ENCODE results near the gene WDR46. TPM values are rescaled to one million over a fixed set of nuclear protein-coding genes. Genes with fewer than 3 reads are reported as not detected.

WDR46 gene
- total and polyA plus RNA-seq, 10 donors: 30.5 to 101 (median 48.1) TPM

DNA sequence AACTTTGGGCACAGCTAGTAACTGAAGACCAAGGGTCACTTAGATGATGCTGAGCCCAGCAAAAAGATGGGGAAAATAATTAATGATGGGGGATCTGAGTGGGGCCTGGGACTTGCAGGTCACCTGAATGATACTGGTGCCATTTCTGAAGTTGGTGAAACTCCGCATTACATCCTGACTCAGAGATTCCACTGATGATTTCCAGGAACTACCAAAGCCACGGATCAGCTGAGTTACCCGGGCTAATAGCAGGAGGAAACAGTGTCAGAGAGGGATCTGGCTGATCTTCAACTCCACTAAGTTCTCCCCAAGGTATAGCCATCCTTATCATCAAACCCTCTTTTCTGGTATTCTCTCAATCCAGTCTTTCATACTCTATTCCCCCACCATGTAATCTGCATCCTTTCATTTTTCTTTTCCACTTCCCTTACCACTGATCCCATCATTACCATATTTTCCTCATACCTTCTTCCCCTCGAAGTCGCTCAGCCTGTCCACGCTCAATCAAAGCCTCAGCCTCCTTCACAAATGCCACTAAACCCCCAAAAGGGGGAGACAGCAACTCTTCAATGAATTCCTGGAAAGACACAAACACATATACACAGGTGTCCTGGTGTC is 37.5 kb downstream of the WDR46 start:
- intact Hi-C loops (cut with DNase I; ENCODE audit: low total_unique reads): no loop called here
- Histone ChIP-seq H3K27me3 (replicated peaks in 1 of 7) (peaks cover 0 to 8% (median 0%) of the 10 kb centered on the region in 7 donors), H3K4me3 (no peak overlapping the region), H3K9me3 (no peaks in the 10 kb centered on the region), H3K36me3 (peaks cover 0 to 36% (median 2%) of the 10 kb centered on the region in 6 donors), H3K4me1 (peaks cover 10 to 45% (median 29%) of the 10 kb centered on the region in 6 donors), H3K27ac (no peak overlapping the region)
- TF ChIP-seq, protein P1, sequence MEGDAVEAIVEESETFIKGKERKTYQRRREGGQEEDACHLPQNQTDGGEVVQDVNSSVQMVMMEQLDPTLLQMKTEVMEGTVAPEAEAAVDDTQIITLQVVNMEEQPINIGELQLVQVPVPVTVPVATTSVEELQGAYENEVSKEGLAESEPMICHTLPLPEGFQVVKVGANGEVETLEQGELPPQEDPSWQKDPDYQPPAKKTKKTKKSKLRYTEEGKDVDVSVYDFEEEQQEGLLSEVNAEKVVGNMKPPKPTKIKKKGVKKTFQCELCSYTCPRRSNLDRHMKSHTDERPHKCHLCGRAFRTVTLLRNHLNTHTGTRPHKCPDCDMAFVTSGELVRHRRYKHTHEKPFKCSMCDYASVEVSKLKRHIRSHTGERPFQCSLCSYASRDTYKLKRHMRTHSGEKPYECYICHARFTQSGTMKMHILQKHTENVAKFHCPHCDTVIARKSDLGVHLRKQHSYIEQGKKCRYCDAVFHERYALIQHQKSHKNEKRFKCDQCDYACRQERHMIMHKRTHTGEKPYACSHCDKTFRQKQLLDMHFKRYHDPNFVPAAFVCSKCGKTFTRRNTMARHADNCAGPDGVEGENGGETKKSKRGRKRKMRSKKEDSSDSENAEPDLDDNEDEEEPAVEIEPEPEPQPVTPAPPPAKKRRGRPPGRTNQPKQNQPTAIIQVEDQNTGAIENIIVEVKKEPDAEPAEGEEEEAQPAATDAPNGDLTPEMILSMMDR (IDR thresholded peaks at IDR 0.05 in 8 of 11, conservative IDR thresholded peaks at IDR 0.05 in 3 of 11): no peak
- no peak for TF ChIP-seq POLR2A (IDR thresholded peaks at IDR 0.05)
- TF ChIP-seq POLR2AphosphoS5 (IDR thresholded peaks at IDR 0.05): no peak
- no peak for DNase-seq
- WGBS, 5 donors: 79 to 88% (median 84%) methylated on average over 6 of the region's 6 CpGs

DNA sequence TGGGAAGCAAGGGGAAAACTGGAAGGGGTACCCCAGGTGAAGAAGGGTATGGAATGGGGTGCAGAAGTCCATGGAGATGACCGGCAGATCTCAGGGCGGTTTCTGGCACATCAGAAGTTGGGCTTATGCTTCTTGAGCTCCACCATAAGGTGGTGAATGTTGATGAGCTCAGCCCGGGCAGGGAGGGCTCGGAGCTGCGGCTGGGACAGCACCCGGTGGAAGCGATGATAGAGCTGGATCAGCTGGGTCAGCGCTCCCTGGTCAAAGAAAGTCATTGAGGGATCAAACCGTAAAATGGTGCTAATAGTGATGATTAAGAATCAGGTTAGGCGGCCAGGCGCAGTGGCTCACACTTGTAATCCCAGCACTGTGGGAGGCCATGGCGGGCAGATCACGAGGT is 38.3 kb downstream of the WDR46 start:
- peaks cover 0 to 8% (median 0%) of the 10 kb centered on the region in 7 donors for H3K27me3 ChIP-seq (replicated peaks in 1 of 7)
- H3K27ac ChIP-seq: peak overlapping the region in 1 of 8 donors; percentile 91
- peaks cover 0 to 33% (median under 1%) of the 10 kb centered on the region in 6 donors for H3K36me3 ChIP-seq
- no peak overlapping the region for H3K4me3 ChIP-seq
- DNase-seq: peak; percentile 64
- H3K4me1 ChIP-seq: peaks cover 10 to 45% (median 29%) of the 10 kb centered on the region in 6 donors
- TF ChIP-seq POLR2A (IDR thresholded peaks at IDR 0.05) (no peak), POLR2AphosphoS5 (IDR thresholded peaks at IDR 0.05) (no peak)
- TF ChIP-seq, protein P1 (IDR thresholded peaks at IDR 0.05 in 8 of 11, conservative IDR thresholded peaks at IDR 0.05 in 3 of 11): no peak
- intact Hi-C loops (cut with DNase I; ENCODE audit: low total_unique reads): no loop called here
- no peaks in the 10 kb centered on the region for H3K9me3 ChIP-seq
- WGBS, 5 donors: 94 to 97% (median 97%) methylated on average over 13 of the region's 13 CpGs

DNA sequence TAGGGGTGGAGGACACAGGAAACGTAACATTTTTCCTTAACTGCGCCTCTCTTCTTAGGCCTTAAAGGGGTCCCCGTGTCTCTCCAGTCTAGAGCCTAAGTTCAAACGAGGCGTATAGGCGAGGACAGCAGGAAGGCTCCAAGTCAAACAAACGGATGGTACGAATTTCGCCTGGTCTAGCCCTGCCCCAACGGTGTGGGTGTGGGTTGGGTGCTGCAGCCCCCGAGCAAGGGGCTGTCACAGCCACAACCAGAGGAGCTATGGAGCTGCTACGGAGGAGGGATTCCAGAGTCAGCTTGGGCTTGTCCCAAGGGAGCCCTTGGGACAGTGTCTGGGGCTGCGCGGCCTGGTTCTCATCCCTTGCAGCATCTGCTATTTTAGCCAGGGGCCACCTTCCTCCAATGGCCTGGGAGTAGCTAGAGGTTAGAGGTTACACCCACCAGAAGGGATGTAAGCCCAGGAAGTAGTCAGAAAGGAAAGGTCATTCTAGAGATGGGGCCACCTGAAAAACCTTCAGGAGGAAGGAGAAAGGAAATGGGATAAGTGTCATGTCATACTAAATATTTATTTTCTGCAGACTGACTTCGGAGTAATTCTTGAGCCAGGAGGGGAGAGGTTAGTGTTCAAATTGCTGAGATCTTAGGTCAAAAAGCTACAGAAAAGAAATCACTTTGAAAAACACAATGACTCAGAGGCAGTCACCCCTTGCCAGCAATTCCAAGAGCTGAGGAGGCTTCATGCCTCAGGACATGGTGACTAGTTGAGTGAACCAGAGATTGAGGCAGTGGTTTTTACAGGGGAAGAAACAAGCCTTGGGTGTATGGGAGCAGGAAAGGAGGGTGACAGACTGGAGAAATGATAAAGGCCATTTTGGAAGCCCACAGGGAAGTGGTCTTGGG is 39.1 kb downstream of the WDR46 start:
- H3K9me3 ChIP-seq: no peaks in the 10 kb centered on the region
- H3K4me1 ChIP-seq: peaks cover 10 to 45% (median 29%) of the 10 kb centered on the region in 6 donors
- 17 to 22% (median 18%) methylated on average over 14 to 15 of the region's 15 CpGs for WGBS, 5 donors
- intact Hi-C loops (cut with DNase I; ENCODE audit: low total_unique reads): loop anchor here (2.0 kb wide), 1 partner anchor 89 kb away; no protein-coding TSS in a partner anchor
- peaks cover 0 to 13% (median 0%) of the 10 kb centered on the region in 7 donors for H3K27me3 ChIP-seq (replicated peaks in 1 of 7)
- DNase-seq: peak; percentile 78
- peak overlapping the region; percentile 89 to 93 (median 91) for H3K27ac ChIP-seq
- peaks cover 0 to 29% (median 0%) of the 10 kb centered on the region in 6 donors for H3K36me3 ChIP-seq
- TF ChIP-seq POLR2AphosphoS5 (IDR thresholded peaks at IDR 0.05) (no peak), POLR2A (IDR thresholded peaks at IDR 0.05) (no peak)
- peak overlapping the region; percentile 36 to 73 (median 52) for H3K4me3 ChIP-seq

DNA sequence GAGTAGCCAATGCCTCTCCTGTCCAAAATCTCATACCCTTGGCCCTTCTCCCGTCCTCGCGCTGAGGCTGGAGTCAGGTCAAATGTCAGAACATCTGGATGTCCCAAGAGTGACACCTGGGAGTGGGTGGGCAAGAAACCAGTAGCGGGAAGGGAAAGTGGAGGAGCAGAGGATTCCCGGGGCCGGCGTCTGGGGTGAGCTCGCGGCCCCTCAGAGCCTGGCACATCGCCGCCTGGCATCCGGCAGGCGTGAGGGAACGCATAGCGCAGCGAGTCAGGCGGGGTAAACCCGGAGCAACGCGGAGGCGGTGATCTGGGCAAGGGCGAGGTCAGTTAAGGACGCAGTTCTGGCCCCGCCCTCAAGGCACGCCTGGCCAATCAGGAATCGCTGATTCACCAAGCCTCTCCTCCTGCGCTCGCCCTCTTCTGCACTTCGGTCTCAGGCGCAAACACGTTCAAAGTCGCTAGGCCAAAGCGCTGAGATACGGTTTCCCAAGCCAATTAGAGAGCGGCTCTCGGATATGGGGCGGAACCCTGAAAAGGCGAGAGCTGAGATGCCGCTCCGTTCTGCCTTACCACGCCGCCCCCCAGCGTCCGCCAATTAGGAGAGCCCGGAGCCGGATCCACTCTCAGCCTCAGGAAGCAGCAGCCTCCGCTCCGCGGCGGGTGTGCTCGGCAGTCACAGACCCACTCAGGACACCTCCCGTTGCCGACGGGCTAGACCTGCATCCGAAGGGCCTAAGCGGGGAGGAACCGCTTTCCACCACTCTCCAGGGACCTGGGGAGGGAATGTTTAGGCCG is 39.9 kb downstream of the WDR46 start:
- peak; percentile 94 to 97 (median 96) for TF ChIP-seq POLR2AphosphoS5 (IDR thresholded peaks at IDR 0.05)
- peak; percentile 25 to 77 (median 71) for TF ChIP-seq POLR2A (IDR thresholded peaks at IDR 0.05)
- TF ChIP-seq, protein P1 (IDR thresholded peaks at IDR 0.05 in 8 of 11, conservative IDR thresholded peaks at IDR 0.05 in 3 of 11): peak in 7 of 11 experiments; percentile 10 to 58 (median 27)
- Histone ChIP-seq H3K36me3 (peaks cover 0 to 22% (median 0%) of the 10 kb centered on the region in 6 donors), H3K27ac (peak overlapping the region; percentile 89 to 93 (median 91)), H3K4me1 (peaks cover 10 to 45% (median 29%) of the 10 kb centered on the region in 6 donors), H3K9me3 (no peaks in the 10 kb centered on the region), H3K4me3 (peak overlapping the region; percentile 36 to 73 (median 52)), H3K27me3 (replicated peaks in 1 of 7) (peaks cover 0 to 16% (median 0%) of the 10 kb centered on the region in 7 donors)
- 0 to 1% (median 0%) methylated on average over 33 to 58 of the region's 58 CpGs for WGBS, 5 donors
- intact Hi-C loops (cut with DNase I; ENCODE audit: low total_unique reads): loop anchor here (2.0 kb wide), 1 partner anchor 88 kb away; no protein-coding TSS in a partner anchor
- DNase-seq: peak; percentile 98

All from spleen (tissue), 11 donors.